HCT116 (cell line): Measurements from ENCODE around the gene IQUB. TPM values are rescaled to one million over a fixed set of nuclear protein-coding genes. Genes with fewer than 3 reads are reported as not detected.

ENCODE experiments used
- ATAC-seq: fragments of 200-7000 bp; cut with Tn5 transposase; 2 replicates; pipeline ENCODE4 v1.9.1; 2020; ENCODE audit warnings: mild to moderate bottlenecking, moderate library complexity
- BruUV-seq: library from RNA; stranded (reverse); fragments of 400-500 nt; replicated peaks from 2 replicates; lab custom pipeline; 2021; lab: Mats Ljungman, UMichigan
- CTCF ChIA-PET: fragments of 300-600 bp; sonication (Branson Sonifier 250); formaldehyde crosslinking; loops from one replicate; lab custom pipeline; 2021; ENCODE audit warnings: antibody characterized with exemption; lab: Charles Lee
- POLR2A ChIA-PET: fragments of 300-600, 350-600 bp; sonication (Branson Sonifier 250); formaldehyde crosslinking; loops from one replicate; lab custom pipeline; 2021; ENCODE audit warnings: antibody characterized with exemption; lab: Charles Lee
- RAD21 ChIA-PET, 2 experiments: fragments of 300-600 bp; sonication (Branson Sonifier 250); formaldehyde crosslinking; loops; one replicate each; lab custom pipeline; 2023; ENCODE audit warnings: low total read pairs in 2 of 2; ENCODE audit not compliant: uncharacterized antibody in 2 of 2, unreplicated experiment in 2 of 2, low non-redundant PET in 1 of 2; lab: Charles Lee
- DNase-seq: peaks from one replicate; pipeline ENCODE4 v3.0.0-alpha.2; 2010; ENCODE audit warnings: low read depth, low spot score
- H2AFZ ChIP-seq: fragments of 200-600 bp; shearing (Covaris generic), sonication (generic); 2 replicates; pipeline ENCODE4 v1.6.1; 2017; ENCODE audit warnings: low read depth, mixed run types, mixed read lengths, antibody characterized with exemption, low read length; ENCODE audit not compliant: poor library complexity, severe bottlenecking
- H3K27ac ChIP-seq: 2 replicates; pipeline ENCODE4 v1.5.1; 2012; ENCODE audit warnings: low read depth, low read length
- H3K27me3 ChIP-seq: fragments of 200-600 bp; sonication (generic); 2 replicates; pipeline ENCODE4 v1.6.1; 2016; ENCODE audit warnings: mixed run types, low read length, mixed read lengths; ENCODE audit not compliant: insufficient read depth
- H3K36me3 ChIP-seq, 2 experiments: fragments of 200-500 bp in 1 of 2; fragments of 200-600 bp in 1 of 2; sonication (Bioruptor generic) in 1 of 2; sonication (generic) in 1 of 2; 2 replicates each; pipeline versions ENCODE4 v1.5.1 to v1.6.1; 2014 to 2016; ENCODE audit warnings: low read length in 2 of 2, inconsistent platforms in 1 of 2, mixed read lengths in 1 of 2, mixed run types in 1 of 2; ENCODE audit not compliant: insufficient read depth in 2 of 2, control insufficient read depth in 1 of 2
- H3K4me1 ChIP-seq, 2 experiments: fragments of 200-600 bp in 1 of 2; sonication (generic) in 1 of 2; 2 replicates each; pipeline versions ENCODE4 v1.5.1 to v1.6.1; 2012 to 2017; ENCODE audit warnings: low read length in 2 of 2, inconsistent platforms in 1 of 2, mild to moderate bottlenecking in 1 of 2, mixed read lengths in 1 of 2, mixed run types in 1 of 2, moderate library complexity in 1 of 2; ENCODE audit not compliant: insufficient read depth in 2 of 2, control insufficient read depth in 1 of 2
- H3K4me2 ChIP-seq: fragments of 200-600 bp; sonication (generic); 2 replicates; pipeline ENCODE4 v1.6.1; 2017; ENCODE audit warnings: mixed run types, low read length, mixed read lengths
- H3K4me3 ChIP-seq, 2 experiments: fragments of 200-600 bp in 1 of 2; sonication (generic) in 1 of 2; replicated peaks in 1 of 2; 2 replicates each; pipeline ENCODE4 v1.5.1; 2011 to 2016; ENCODE audit warnings: low read length in 2 of 2, control low read depth in 1 of 2, low read depth in 1 of 2, mild to moderate bottlenecking in 1 of 2, mixed read lengths in 1 of 2, mixed run types in 1 of 2
- H3K79me2 ChIP-seq: fragments of 200-600 bp; sonication (generic); 2 replicates; pipeline ENCODE4 v1.6.1; 2017; ENCODE audit warnings: mild to moderate bottlenecking, mixed run types, low read length, moderate library complexity, mixed read lengths; ENCODE audit not compliant: insufficient read depth
- H3K9ac ChIP-seq: fragments of 200-600 bp; sonication (generic); 2 replicates; pipeline ENCODE4 v1.6.1; 2016; ENCODE audit warnings: low read length, mixed read lengths
- H3K9me2 ChIP-seq: fragments of 200-600 bp; sonication (generic), shearing (Covaris generic); 2 replicates; pipeline ENCODE4 v1.6.1; 2017; ENCODE audit warnings: mixed run types, mild to moderate bottlenecking, moderate library complexity; ENCODE audit not compliant: insufficient read depth
- H3K9me3 ChIP-seq, 2 experiments: fragments of 200-500 bp in 1 of 2; fragments of 200-600 bp in 1 of 2; sonication (Bioruptor generic) in 1 of 2; sonication (generic) in 1 of 2; 2 replicates each; pipeline ENCODE4 v1.6.1; 2014 to 2017; ENCODE audit warnings: low read length in 2 of 2, mixed read lengths in 2 of 2, inconsistent platforms in 1 of 2, low read depth in 1 of 2, mild to moderate bottlenecking in 1 of 2, mixed run types in 1 of 2, moderate library complexity in 1 of 2; ENCODE audit not compliant: control insufficient read depth in 1 of 2, insufficient read depth in 1 of 2
- H4K20me1 ChIP-seq: fragments of 200-600 bp; sonication (generic), shearing (Covaris generic); 2 replicates; pipeline ENCODE4 v1.6.1; 2017; ENCODE audit warnings: mixed run types, mild to moderate bottlenecking, moderate library complexity; ENCODE audit not compliant: insufficient read depth
- ATF3 ChIP-seq: IDR thresholded peaks from 2 replicates; pipeline ENCODE4 v1.6.1; 2012
- CBX3 ChIP-seq: IDR thresholded peaks from 2 replicates; pipeline ENCODE4 v1.6.1; 2012; ENCODE audit warnings: low read depth
- CEBPB ChIP-seq: IDR thresholded peaks from 2 replicates; pipeline ENCODE4 v1.6.1; 2012; ENCODE audit warnings: low read depth
- ELF1 ChIP-seq: IDR thresholded peaks from 2 replicates; pipeline ENCODE4 v1.6.1; 2012; ENCODE audit warnings: low read depth, borderline replicate concordance
- JUND ChIP-seq: IDR thresholded peaks from 2 replicates; pipeline ENCODE4 v1.6.1; 2012
- POLR2A ChIP-seq: IDR thresholded peaks from 2 replicates; pipeline ENCODE4 v1.7.0; 2011; ENCODE audit warnings: borderline replicate concordance; ENCODE audit not compliant: insufficient read depth, insufficient read length; ENCODE audit errors: extremely low read depth
- RAD21 ChIP-seq: IDR thresholded peaks from 2 replicates; pipeline ENCODE4 v1.6.1; 2012; ENCODE audit warnings: low read depth, mild to moderate bottlenecking
- REST ChIP-seq: IDR thresholded peaks from 2 replicates; pipeline ENCODE4 v1.6.1; 2012; ENCODE audit warnings: low read depth
- SIN3A ChIP-seq: IDR thresholded peaks from 2 replicates; pipeline ENCODE4 v1.6.1; 2012; ENCODE audit warnings: low read depth
- SP1 ChIP-seq: IDR thresholded peaks from 2 replicates; pipeline ENCODE4 v1.6.1; 2012; ENCODE audit warnings: low read depth
- TCF7L2 ChIP-seq: IDR thresholded peaks from 2 replicates; pipeline ENCODE4 v1.7.0; 2011; ENCODE audit warnings: borderline replicate concordance, inconsistent platforms; ENCODE audit not compliant: insufficient read depth, insufficient read length; ENCODE audit errors: extremely low read depth
- YY1 ChIP-seq: IDR thresholded peaks from 2 replicates; pipeline ENCODE4 v1.6.1; 2011; ENCODE audit warnings: low read length, low read depth, moderate library complexity, mild to moderate bottlenecking; ENCODE audit not compliant: insufficient replicate concordance; ENCODE audit errors: extremely low read depth
- ZBTB33 ChIP-seq: IDR thresholded peaks from 2 replicates; pipeline ENCODE4 v1.6.1; 2011; ENCODE audit warnings: mild to moderate bottlenecking, low read length, moderate library complexity; ENCODE audit not compliant: insufficient replicate concordance; ENCODE audit errors: extremely low read depth
- ZNF274 ChIP-seq: fragments of 200-500 bp; sonication (Bioruptor generic); IDR thresholded peaks from 2 replicates; pipeline ENCODE4 v1.6.1; 2014; ENCODE audit warnings: mild to moderate bottlenecking, low read depth, low read length, inconsistent platforms
- intact Hi-C: fragments of 100-400 bp; cut with micrococcal nuclease; formaldehyde crosslinking; loops from 2 replicates; pipeline ENCODE4 v1.10.0; 2022
- total RNA-seq: library from RNA; stranded (reverse); gene quantifications from one replicate; pipeline ENCODE4 v1.2.1, GENCODE V29; 2021; ENCODE audit not compliant: unreplicated experiment

Gene IQUB
- total RNA-seq, 1 experiment from 2014 or later = 0.79 TPM

- no peak for TF ChIP-seq REST
Measured at GRCh38 chr7:123437447-123437995, 96.9 kb downstream of the IQUB start (continued).

GRCh38 chr7:123435080-123435700, 99.2 kb downstream of the IQUB start:
- BruUV-seq = no TSS peak
- Histone ChIP-seq H3K9me3 (no peaks in the 10 kb centered on the region), H3K4me1 (no peaks in the 10 kb centered on the region), H3K9me2 (no peaks in the 10 kb centered on the region), H3K27ac (no peak overlapping the region), H2AFZ (no peak overlapping the region), H3K4me2 (no peak overlapping the region), H3K36me3 (no peaks in the 10 kb centered on the region)
- no peak for DNase-seq
- intact Hi-C loops = loop anchor here (10.0 kb wide), 1 partner anchor 60 kb away; no protein-coding TSS in a partner anchor
- CTCF ChIA-PET = no interaction called here
- TF ChIP-seq ATF3 (no peak), JUND (no peak), CEBPB (no peak), ZNF274 (no peak), POLR2A (no peak), SP1 (no peak), TCF7L2 (no peak), SIN3A (no peak), RAD21 (no peak), YY1 (no peak), ZBTB33 (no peak), CBX3 (no peak), ELF1 (no peak)
- TF ChIP-seq, all 23 proteins: peak for 0
- no peak overlapping the region for H3K9ac ChIP-seq
- H3K4me3 ChIP-seq = no peak overlapping the region
- H3K79me2 ChIP-seq = no peaks in the 10 kb centered on the region
- POLR2A ChIA-PET = no interaction called here
- RAD21 ChIA-PET = no interaction called here
- ATAC-seq = no peak
- no peaks in the 10 kb centered on the region for H3K27me3 ChIP-seq
- no peaks in the 10 kb centered on the region for H4K20me1 ChIP-seq
